GM18861 (cell line): Measurements from ENCODE around the gene TTC7B.

Experiments
- ATAC-seq: cut with Tn5 transposase; IDR thresholded peaks from one replicate; pipeline ENCODE4 v1.9.1; 2021; ENCODE audit not compliant: unreplicated experiment

The TTC7B gene

DNA sequence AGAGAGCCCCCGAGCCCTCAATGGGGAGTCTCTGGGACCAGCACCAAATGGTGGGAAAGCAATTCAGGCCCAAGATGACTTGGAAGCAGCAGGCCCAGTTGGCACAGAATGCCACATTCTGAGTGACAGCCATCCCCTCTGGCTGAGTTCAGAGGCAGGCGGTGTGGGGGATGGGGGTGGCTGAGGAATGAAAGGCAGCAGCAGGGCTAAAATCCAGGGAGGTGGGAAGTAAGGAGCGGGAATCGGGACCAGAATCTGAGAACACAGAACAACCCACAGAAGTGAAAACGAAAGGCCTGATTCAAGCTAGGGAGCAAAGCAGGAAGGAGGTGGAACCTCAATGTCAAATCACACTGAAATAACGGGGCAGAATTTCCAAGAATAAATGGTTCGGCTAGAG, 248.2 kb downstream of the TTC7B start:
- ATAC-seq, result no peak

- no peak for ATAC-seq
Measured at GRCh38 chr14:90567191-90567590, 249.0 kb downstream of the TTC7B start.

DNA sequence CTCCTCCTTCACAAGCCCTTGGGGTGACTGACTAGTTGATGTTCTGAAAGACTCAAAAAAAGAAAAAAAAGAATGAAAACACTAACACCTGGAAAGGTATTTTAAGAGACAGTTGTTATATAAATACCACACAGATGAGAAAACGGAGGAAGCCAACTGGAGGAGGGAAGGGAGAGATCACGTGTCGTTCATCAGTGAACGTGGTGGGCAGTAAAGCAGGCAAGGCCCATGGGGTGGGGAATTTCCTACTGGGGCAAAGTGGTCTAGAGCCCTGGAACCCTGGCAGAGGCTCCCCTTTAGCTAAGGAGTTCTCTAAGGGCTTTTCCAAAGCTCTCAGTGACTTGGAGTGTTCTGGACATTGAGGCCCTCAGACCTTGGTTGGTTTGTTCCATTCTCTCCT, 249.7 kb downstream of the TTC7B start:
- no peak for ATAC-seq

GRCh38 chr14:90564496-90564895, 251.7 kb downstream of the TTC7B start:
- ATAC-seq, result no peak

DNA sequence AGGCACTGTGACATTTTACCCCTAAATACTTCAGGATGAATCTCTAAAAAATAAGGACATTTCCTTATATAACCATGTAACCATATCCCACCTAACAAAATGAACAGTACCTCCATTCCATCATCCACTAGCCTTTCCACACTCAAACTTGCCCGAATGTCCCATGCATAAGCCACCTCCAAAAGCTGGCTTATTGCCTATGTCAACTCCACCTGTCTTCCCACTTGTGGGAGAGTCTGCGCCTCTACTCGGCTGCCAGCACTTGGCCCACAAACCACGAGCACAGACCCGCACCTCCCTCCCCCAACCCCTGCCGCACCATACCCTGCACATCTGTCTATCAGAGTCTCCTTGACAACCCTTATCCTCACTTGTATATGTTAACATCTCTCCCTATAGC, 253.6 kb downstream of the TTC7B start:
- ATAC-seq, result no peak

- no peak for ATAC-seq
Measured at GRCh38 chr14:90561920-90562319, 254.3 kb downstream of the TTC7B start.

DNA sequence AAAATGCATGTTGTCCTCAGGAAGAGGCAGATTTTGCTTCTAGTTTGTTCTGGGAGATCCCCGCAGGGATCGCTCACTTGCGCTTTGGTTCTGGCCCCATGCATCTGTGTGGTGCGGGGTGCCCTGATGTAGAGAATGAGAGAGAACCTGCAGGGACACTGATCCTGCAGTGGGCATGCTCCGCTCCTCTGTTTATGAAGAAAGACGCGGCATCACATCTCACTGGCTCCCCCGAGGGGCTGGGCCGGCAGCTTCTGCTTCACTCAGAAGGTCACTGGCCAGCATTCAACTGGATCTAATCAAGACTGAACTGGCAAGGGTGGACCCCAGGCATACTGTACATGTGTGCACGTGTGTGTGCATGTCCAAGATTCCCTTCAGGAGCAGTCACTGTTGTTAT, 255.2 kb downstream of the TTC7B start:
- no peak for ATAC-seq

GRCh38 chr14:90560558-90560957, 255.7 kb downstream of the TTC7B start:
- no peak for ATAC-seq

- ATAC-seq, result no peak
Measured at GRCh38 chr14:90559811-90560492, 256.3 kb downstream of the TTC7B start.

GRCh38 chr14:90558983-90559590, 257.1 kb downstream of the TTC7B start:
- no peak for ATAC-seq

DNA sequence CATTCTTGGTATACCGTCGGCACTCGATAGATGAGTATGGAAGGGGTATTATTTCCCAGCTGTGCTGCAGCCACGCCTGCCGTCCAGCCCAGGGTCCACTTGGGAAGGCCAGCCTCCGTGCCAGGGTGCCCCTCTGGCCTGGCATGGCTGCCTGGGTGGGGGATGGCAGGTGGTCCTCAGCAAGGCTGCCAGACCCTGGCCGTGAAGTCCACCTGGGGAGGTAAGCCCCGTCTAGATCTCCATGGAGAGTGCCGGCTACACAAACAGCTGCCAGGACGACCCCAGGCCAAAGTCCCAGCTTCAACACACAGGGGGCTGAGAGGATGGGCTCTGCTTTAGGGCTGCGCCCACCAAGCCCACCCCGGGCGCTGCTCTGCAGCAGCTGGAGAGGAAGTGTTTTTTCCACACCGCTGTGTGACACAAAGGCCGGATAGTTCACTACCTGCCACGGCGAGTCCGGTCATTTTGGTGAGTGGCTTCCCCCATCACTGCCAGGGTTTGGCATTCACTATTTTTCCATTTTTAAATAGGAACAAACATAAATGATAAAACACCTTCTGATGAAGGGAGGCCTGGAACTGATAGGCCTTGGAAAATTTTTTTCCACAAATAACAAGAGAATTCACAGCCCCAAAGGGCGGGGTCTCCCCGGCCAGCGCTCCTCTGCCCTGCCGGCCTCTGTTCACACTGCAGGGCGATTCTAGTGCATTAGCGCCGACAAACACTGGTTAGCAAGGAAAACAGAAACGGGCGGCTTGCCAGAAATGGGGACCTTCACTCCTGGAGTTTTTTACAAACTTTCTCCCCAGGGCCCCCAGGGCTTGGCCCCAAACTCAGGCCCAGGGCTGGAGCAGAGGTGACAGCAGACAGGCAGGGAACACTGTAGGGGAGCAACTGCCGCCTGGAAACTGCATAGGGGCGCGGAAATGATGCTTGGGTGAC, 257.9 kb downstream of the TTC7B start:
- ATAC-seq, result no peak

DNA sequence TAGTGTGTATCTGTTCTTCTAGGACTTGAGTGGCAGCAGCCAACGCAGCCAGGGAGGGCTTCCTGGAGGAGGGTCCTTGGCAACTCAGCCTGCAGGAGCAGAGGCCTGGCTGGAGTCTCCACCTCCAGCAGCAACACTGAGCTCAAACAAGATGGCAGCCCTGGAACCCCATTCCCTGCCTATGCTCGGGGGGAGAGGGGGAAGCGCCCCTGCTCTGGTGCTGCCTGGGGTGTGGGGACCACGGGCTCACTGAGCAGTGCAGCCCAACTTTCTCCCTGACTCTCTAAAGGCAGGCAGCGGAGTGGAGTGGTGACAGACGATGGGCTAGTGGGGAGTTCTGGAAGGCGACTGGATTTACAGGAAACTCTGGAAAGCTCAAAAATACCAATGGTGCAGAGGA, 258.7 kb downstream of the TTC7B start:
- no peak for ATAC-seq

- ATAC-seq, result no peak
Measured at GRCh38 chr14:90556666-90557450, 259.4 kb downstream of the TTC7B start.

DNA sequence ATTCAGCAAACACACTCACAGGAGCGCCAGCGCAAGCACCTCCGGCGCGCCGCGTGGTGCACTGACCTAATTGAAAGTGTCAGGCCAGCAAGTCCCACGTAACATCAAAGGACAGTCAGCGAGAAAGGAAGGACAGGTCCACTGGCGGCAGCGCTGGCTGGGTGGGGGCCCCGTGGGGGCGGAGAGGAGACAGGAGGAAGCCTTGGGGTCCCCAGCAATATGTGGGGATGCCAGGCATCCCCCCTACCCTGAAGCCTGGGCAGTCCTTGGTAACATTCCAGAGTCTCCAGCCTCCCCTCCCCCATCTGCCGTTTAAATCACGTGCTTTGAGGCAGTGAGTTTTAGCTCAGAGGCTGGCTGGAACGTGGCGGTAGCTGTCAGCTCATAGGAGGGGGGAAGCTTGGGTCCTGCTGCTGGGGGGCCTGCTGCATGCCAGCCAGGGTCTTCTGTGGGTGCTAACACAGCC, 260.2 kb downstream of the TTC7B start:
- ATAC-seq, result no peak

GRCh38 chr14:90555126-90556011, 260.9 kb downstream of the TTC7B start:
- ATAC-seq, result no peak

DNA sequence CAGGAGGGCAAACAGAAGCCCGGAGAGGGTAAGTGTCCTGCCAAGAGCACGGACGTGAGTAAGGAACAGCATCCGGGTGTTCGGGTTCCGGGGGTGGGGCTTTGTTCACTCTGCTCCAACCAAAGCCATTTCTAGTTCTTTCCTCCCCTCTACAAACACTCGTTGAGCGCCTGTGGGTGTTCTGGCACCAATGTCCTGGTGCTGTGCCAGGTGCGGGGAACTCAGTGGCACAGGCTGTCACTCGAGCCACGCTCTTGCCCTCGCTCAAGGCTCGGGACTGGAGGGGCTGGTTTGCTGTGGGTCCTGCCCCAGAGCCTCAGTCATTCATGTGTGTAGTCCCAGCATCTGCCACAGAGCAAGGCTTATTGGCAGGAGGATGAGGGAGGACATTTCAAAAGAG, 261.9 kb downstream of the TTC7B start:
- no peak for ATAC-seq

DNA sequence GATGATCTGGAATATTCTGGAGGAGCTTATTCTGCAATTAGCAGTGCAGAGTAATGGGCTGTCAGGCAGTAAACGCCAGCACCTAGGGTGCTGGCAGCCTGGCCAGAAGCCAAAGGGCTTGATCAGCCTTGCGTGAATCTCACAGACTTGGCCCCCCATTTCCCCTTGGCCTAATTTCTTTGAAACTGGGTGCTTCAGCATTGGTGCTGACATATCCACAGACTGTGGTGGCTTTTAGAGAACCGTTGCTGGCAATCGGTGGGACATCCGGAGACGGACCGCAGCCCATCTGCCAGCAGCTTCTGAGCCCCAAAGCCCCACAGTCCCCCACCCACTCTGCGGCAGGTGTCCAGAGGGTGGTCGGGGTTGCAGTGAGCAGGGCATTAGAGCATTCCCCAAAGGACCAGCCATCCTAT, 262.3 kb downstream of the TTC7B start:
- ATAC-seq, result no peak

GRCh38 chr14:90553298-90553920, 262.8 kb downstream of the TTC7B start:
- ATAC-seq, result no peak

GRCh38 chr14:90552465-90553297, 263.5 kb downstream of the TTC7B start:
- ATAC-seq, result no peak
